ENCODE data around the gene MAD2L2. TPM values are rescaled to one million over a fixed set of nuclear protein-coding genes. Genes with fewer than 3 reads are reported as not detected.

MAD2L2 gene
- polyA plus RNA-seq, 1 experiment, result 77.1 TPM

- H3K4me3 ChIP-seq (ENCODE audit: low read depth, low read length), result no peak overlapping the region
- H3K27me3 ChIP-seq (ENCODE audit: control insufficient read depth, insufficient read depth, low read length), result no peaks in the 10 kb centered on the region
- peaks cover 19% of the 10 kb centered on the region for H3K36me3 ChIP-seq (ENCODE audit: control insufficient read depth, insufficient read depth, low read length)
- no peak for DNase-seq (ENCODE audit: low read depth)
- ChIA-PET CTCF (interaction anchor here (1.4 kb wide), 1 partner anchor 11 kb away, joined by 5 read pairs; the partner anchor contains the start of gene FBXO6), POLR2A (no interaction called here)
- TF ChIP-seq CTCF (IDR thresholded peaks at IDR 0.05; ENCODE audit: insufficient read depth, low read depth, low read length), result no peak
Measured at GRCh38 chr1:11675325-11675724, 5.6 kb downstream of the MAD2L2 start.

- Histone ChIP-seq H3K4me3 (ENCODE audit: low read depth, low read length) (no peak overlapping the region), H3K27me3 (ENCODE audit: control insufficient read depth, insufficient read depth, low read length) (no peaks in the 10 kb centered on the region), H3K36me3 (ENCODE audit: control insufficient read depth, insufficient read depth, low read length) (peaks cover 19% of the 10 kb centered on the region)
- TF ChIP-seq CTCF (IDR thresholded peaks at IDR 0.05; ENCODE audit: insufficient read depth, low read depth, low read length), result no peak
- POLR2A ChIA-PET, result no interaction called here
- CTCF ChIA-PET, result interaction anchor here (1.4 to 2.2 kb wide), 2 partner anchors 10 to 45 kb away, joined by 5 to 8 read pairs; partner anchors contain the start of gene FBXO6
- DNase-seq (ENCODE audit: low read depth), result no peak
Measured at GRCh38 chr1:11674488-11674887, 6.5 kb downstream of the MAD2L2 start.

GRCh38 chr1:11673089-11673769 is 7.7 kb downstream of the MAD2L2 start:
- H3K27me3 ChIP-seq (ENCODE audit: control insufficient read depth, insufficient read depth, low read length), result no peaks in the 10 kb centered on the region
- H3K36me3 ChIP-seq (ENCODE audit: control insufficient read depth, insufficient read depth, low read length), result peaks cover 22% of the 10 kb centered on the region
- DNase-seq (ENCODE audit: low read depth), result no peak
- TF ChIP-seq CTCF (IDR thresholded peaks at IDR 0.05; ENCODE audit: insufficient read depth, low read depth, low read length), result no peak
- no peak overlapping the region for H3K4me3 ChIP-seq (ENCODE audit: low read depth, low read length)
- ChIA-PET POLR2A (no interaction called here), CTCF (interaction anchor here (2.2 to 2.5 kb wide), 3 partner anchors 9 to 46 kb away, joined by 5 to 11 read pairs (median 8); partner anchors contain the start of gene FBXO6)

GRCh38 chr1:11671544-11672286 is 9.2 kb downstream of the MAD2L2 start:
- H3K36me3 ChIP-seq (ENCODE audit: control insufficient read depth, insufficient read depth, low read length), result peaks cover 20% of the 10 kb centered on the region
- no peak for DNase-seq (ENCODE audit: low read depth)
- H3K4me3 ChIP-seq (ENCODE audit: low read depth, low read length), result no peak overlapping the region
- H3K27me3 ChIP-seq (ENCODE audit: control insufficient read depth, insufficient read depth, low read length), result no peaks in the 10 kb centered on the region
- TF ChIP-seq CTCF (IDR thresholded peaks at IDR 0.05; ENCODE audit: insufficient read depth, low read depth, low read length), result no peak
- ChIA-PET CTCF (interaction anchor here (1.0 to 2.5 kb wide), 3 partner anchors 8 to 40 kb away, joined by 5 to 11 read pairs (median 5); partner anchors contain the start of gene FBXO6), POLR2A (no interaction called here)

- DNase-seq (ENCODE audit: low read depth), result no peak
- peaks cover 17% of the 10 kb centered on the region for H3K36me3 ChIP-seq (ENCODE audit: control insufficient read depth, insufficient read depth, low read length)
- ChIA-PET POLR2A (no interaction called here), CTCF (no interaction called here)
- H3K27me3 ChIP-seq (ENCODE audit: control insufficient read depth, insufficient read depth, low read length), result no peaks in the 10 kb centered on the region
- no peak overlapping the region for H3K4me3 ChIP-seq (ENCODE audit: low read depth, low read length)
- no peak for TF ChIP-seq CTCF (IDR thresholded peaks at IDR 0.05; ENCODE audit: insufficient read depth, low read depth, low read length)
Measured at GRCh38 chr1:11671205-11671543, 9.8 kb downstream of the MAD2L2 start.

All from BJ (cell line).